Liver (tissue), 9 donors: ENCODE data around the gene POLN. TPM values are rescaled to one million over a fixed set of nuclear protein-coding genes. Genes with fewer than 3 reads are reported as not detected.

ENCODE experiments used
- DNase-seq: peaks from one replicate; pipeline ENCODE4 v3.0.0-alpha.2; 2017; ENCODE audit warnings: low spot score
- H3K27ac ChIP-seq, 2 donors: one replicate each; pipeline ENCODE4 v1.7.0; 2013; ENCODE audit warnings: inconsistent platforms in 2 of 2, low read length in 2 of 2, control low read depth in 1 of 2, low read depth in 1 of 2, mild to moderate bottlenecking in 1 of 2
- H3K27me3 ChIP-seq, 4 donors: one replicate each; pipeline versions ENCODE4 v1.6.1 to v1.7.0; 2013; ENCODE audit warnings: low read length in 3 of 4, inconsistent platforms in 1 of 4, mild to moderate bottlenecking in 1 of 4, moderate library complexity in 1 of 4; ENCODE audit not compliant: control insufficient read depth in 4 of 4, insufficient read depth in 4 of 4
- H3K36me3 ChIP-seq, 4 donors: one replicate each; pipeline versions ENCODE4 v1.6.1 to v1.7.0; 2013; ENCODE audit warnings: low read length in 3 of 4, mild to moderate bottlenecking in 3 of 4, low read depth in 1 of 4, moderate library complexity in 1 of 4; ENCODE audit not compliant: control insufficient read depth in 4 of 4, insufficient read depth in 3 of 4
- H3K4me1 ChIP-seq, 4 donors: one replicate each; pipeline versions ENCODE4 v1.6.1 to v1.7.0; 2013; ENCODE audit warnings: low read length in 3 of 4, mild to moderate bottlenecking in 3 of 4, moderate library complexity in 1 of 4; ENCODE audit not compliant: control insufficient read depth in 4 of 4, insufficient read depth in 4 of 4
- H3K4me3 ChIP-seq, 3 donors: one replicate each; pipeline versions ENCODE4 v1.6.1 to v1.7.0; 2013; ENCODE audit warnings: low read length in 3 of 3, control low read depth in 1 of 3, low read depth in 1 of 3, mild to moderate bottlenecking in 1 of 3
- H3K9ac ChIP-seq, 2 donors: one replicate each; pipeline ENCODE4 v1.7.0; 2013; ENCODE audit warnings: low read length in 2 of 2, mild to moderate bottlenecking in 2 of 2, moderate library complexity in 2 of 2, control low read depth in 1 of 2, low read depth in 1 of 2
- H3K9me3 ChIP-seq, 4 donors: one replicate each; pipeline versions ENCODE4 v1.6.1 to v1.7.0; 2013; ENCODE audit warnings: low read length in 3 of 4; ENCODE audit not compliant: control insufficient read depth in 4 of 4
- EGR1 ChIP-seq, 2 donors: IDR thresholded peaks; 2 replicates each; pipeline ENCODE4 v1.6.1; 2016 to 2018; ENCODE audit warnings: antibody characterized with exemption in 2 of 2, low read depth in 2 of 2
- FOXA1 ChIP-seq: IDR thresholded peaks from 2 replicates; pipeline ENCODE4 v1.6.1; 2016; ENCODE audit warnings: antibody characterized with exemption
- FOXA2 ChIP-seq: IDR thresholded peaks from 2 replicates; pipeline ENCODE4 v1.6.1; 2016; ENCODE audit warnings: antibody characterized with exemption
- GABPA ChIP-seq, 2 donors: IDR thresholded peaks in 1 of 2; conservative IDR thresholded peaks in 1 of 2; 2 replicates each; pipeline ENCODE4 v1.6.1; 2016; ENCODE audit warnings: antibody characterized with exemption in 2 of 2, mild to moderate bottlenecking in 1 of 2, moderate library complexity in 1 of 2
- HNF4A ChIP-seq, 2 donors: conservative IDR thresholded peaks; 2 replicates each; pipeline ENCODE4 v1.6.1; 2016; ENCODE audit warnings: antibody characterized with exemption in 2 of 2, mild to moderate bottlenecking in 2 of 2
- HNF4G ChIP-seq: IDR thresholded peaks from 2 replicates; pipeline ENCODE4 v1.6.1; 2016; ENCODE audit warnings: antibody characterized with exemption
- JUND ChIP-seq, 2 donors: IDR thresholded peaks; 2 replicates each; pipeline ENCODE4 v1.6.1; 2016; ENCODE audit warnings: antibody characterized with exemption in 2 of 2
- NR2F2 ChIP-seq: IDR thresholded peaks from 2 replicates; pipeline ENCODE4 v1.6.1; 2016; ENCODE audit warnings: antibody characterized with exemption
- RAD21 ChIP-seq, 2 donors: IDR thresholded peaks; 2 replicates each; pipeline ENCODE4 v1.6.1; 2016; ENCODE audit warnings: antibody characterized with exemption in 2 of 2, mild to moderate bottlenecking in 2 of 2
- RXRA ChIP-seq, 2 donors: IDR thresholded peaks; 2 replicates each; pipeline ENCODE4 v1.6.1; 2017 to 2018; ENCODE audit warnings: antibody characterized with exemption in 2 of 2, mild to moderate bottlenecking in 1 of 2
- SP1 ChIP-seq: IDR thresholded peaks from 2 replicates; pipeline ENCODE4 v1.6.1; 2018; ENCODE audit warnings: antibody characterized with exemption, mild to moderate bottlenecking
- TAF1 ChIP-seq: conservative IDR thresholded peaks from 2 replicates; pipeline ENCODE4 v1.6.1; 2016; ENCODE audit warnings: antibody characterized with exemption, mild to moderate bottlenecking
- YY1 ChIP-seq: IDR thresholded peaks from 2 replicates; pipeline ENCODE4 v1.6.1; 2016; ENCODE audit warnings: antibody characterized with exemption, mild to moderate bottlenecking
- WGBS: extraction: QIAGEN DNeasy Blood & Tissue Kit; methylation state at CpG from one replicate; pipeline ENCODE4 v1.1.7; 2013; 5-methylcytosine and 5-hydroxymethylcytosine counted together
- polyA plus RNA-seq, 2 donors: library from polyadenylated mRNA; stranded (reverse) in 1 of 2; unstranded in 1 of 2; fragments of 200-250 nt in 1 of 2; fragments of >200 nt in 1 of 2; fragmentation: Nextera tagmentation in 1 of 2; extraction: Ambion mirVana in 1 of 2; gene quantifications; one replicate each; pipeline versions ENCODE4 v1.2.1 to v1.2.3, GENCODE V29; 2013 to 2015
- total RNA-seq, 2 donors: library from RNA; depleted of rRNA; stranded (reverse); fragments of >200 nt; gene quantifications; one replicate each; pipeline ENCODE4 v1.2.3, GENCODE V29; 2014
- TF ChIP-seq, protein P1 (sequence below): IDR thresholded peaks from 2 replicates; pipeline ENCODE4 v1.6.1; 2016; ENCODE audit warnings: antibody characterized with exemption
- TF ChIP-seq, protein P2 (sequence below): IDR thresholded peaks from 2 replicates; pipeline ENCODE4 v1.6.1; 2016; ENCODE audit warnings: antibody characterized with exemption
- TF ChIP-seq, protein P3 (sequence below): IDR thresholded peaks from 2 replicates; pipeline ENCODE4 v1.6.1; 2016; ENCODE audit warnings: antibody characterized with exemption, mild to moderate bottlenecking
- TF ChIP-seq, protein P4 (sequence below): fragments of 150-350 bp; IDR thresholded peaks from 2 replicates; pipeline ENCODE4 v1.5.1; 2017; ENCODE audit warnings: improper control_type of control experiment, low read depth, low read length; ENCODE audit not compliant: missing input control
- donor health status: healthy.
- donor health status: healthy.
- donor health status: healthy.
- donor health status: healthy.
- donor health status: healthy.

Gene POLN
- total and polyA plus RNA-seq, 4 donors: 0.44 to 2.3 (median 1.4) TPM

DNA sequence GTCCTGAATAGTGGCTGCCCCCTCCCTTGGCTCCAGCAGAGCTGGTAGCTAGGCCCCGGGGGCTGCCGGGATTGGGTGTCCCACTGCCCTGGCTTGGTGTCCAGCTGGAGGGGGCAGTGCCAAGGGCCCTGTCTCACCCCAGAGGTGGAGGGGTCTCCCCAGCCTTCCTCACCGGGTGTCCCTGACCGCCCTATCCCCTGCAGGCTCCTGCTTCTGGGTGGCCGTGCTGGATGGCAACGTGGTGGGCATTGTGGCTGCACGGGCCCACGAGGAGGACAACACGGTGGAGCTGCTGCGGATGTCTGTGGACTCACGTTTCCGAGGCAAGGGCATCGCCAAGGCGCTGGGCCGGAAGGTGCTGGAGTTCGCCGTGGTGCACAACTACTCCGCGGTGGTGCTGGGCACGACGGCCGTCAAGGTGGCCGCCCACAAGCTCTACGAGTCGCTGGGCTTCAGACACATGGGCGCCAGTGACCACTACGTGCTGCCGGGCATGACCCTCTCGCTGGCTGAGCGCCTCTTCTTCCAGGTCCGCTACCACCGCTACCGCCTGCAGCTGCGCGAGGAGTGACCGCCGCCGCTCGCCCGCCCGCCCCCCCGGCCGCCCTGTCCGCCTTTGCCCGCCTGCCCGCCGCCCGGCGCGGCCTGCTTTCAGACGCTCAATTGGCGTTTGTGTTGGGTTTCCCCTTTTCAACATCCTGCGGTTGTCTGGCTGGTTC lies 178.2 kb downstream of the POLN start:
- no peak for DNase-seq
- Histone ChIP-seq H3K27ac (no peak overlapping the region), H3K27me3 (peaks cover 0 to 14% (median 0%) of the 10 kb centered on the region in 4 donors), H3K36me3 (no peaks in the 10 kb centered on the region), H3K4me1 (peaks cover 0 to 13% (median 4%) of the 10 kb centered on the region in 4 donors), H3K4me3 (no peak overlapping the region), H3K9me3 (no peaks in the 10 kb centered on the region), H3K9ac (no peak overlapping the region)
- TF ChIP-seq JUND (IDR thresholded peaks at IDR 0.05) (no peak), GABPA (IDR thresholded peaks at IDR 0.05 in 1 of 2, conservative IDR thresholded peaks at IDR 0.05 in 1 of 2) (no peak), RAD21 (IDR thresholded peaks at IDR 0.05) (no peak), EGR1 (IDR thresholded peaks at IDR 0.05; ENCODE audit: low read depth in 2 of 2) (no peak)
- TF ChIP-seq, protein P1, sequence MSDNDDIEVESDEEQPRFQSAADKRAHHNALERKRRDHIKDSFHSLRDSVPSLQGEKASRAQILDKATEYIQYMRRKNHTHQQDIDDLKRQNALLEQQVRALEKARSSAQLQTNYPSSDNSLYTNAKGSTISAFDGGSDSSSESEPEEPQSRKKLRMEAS: no peak
- WGBS: 96% methylated on average over 53 of the region's 53 CpGs

DNA sequence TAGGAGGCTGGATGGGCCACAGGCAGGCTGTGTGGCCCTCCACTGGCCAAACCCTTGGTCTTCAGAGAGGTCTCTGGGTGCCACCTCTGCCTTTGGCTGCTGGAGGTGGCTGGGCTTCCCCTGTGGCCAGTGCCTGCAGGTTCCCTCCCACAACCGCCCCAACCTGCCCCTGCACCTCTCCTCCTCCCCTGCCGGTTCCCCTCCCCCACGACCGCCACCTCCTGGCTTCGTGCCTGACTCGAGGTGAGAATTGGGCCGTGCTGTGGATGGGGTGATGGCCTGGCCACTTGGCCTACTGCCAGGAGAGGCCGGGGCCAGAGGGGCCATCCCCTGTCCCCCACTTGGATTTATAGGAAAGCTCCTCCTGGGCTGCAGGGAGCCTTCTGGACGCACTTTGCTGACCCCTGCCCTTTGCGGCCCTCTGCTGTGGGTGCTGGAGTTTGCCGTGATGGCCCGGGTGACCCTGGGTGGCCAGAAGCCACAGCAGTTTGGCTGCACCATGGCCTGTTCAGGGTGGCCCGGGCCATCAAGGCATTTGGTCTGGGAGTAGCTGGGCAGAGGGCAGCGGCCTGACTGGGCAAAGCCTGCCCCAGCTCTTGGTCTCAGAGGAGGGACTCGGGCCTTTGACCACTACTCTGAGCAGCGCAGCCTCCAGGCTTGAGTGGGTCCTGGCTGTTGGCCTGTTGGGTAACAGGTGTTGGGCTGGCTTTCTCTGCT lies 179.0 kb downstream of the POLN start:
- no peak for DNase-seq
- TF ChIP-seq EGR1 (IDR thresholded peaks at IDR 0.05; ENCODE audit: low read depth in 2 of 2) (no peak), HNF4G (no peak), FOXA1 (no peak), NR2F2 (no peak), HNF4A (conservative IDR thresholded peaks at IDR 0.05) (no peak), RXRA (IDR thresholded peaks at IDR 0.05) (no peak), SP1 (no peak), GABPA (IDR thresholded peaks at IDR 0.05 in 1 of 2, conservative IDR thresholded peaks at IDR 0.05 in 1 of 2) (no peak), TAF1 (no peak)
- TF ChIP-seq, protein P2, sequence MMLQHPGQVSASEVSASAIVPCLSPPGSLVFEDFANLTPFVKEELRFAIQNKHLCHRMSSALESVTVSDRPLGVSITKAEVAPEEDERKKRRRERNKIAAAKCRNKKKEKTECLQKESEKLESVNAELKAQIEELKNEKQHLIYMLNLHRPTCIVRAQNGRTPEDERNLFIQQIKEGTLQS: no peak
- Histone ChIP-seq H3K4me1 (peaks cover 0 to 16% (median 7%) of the 10 kb centered on the region in 4 donors), H3K27me3 (peaks cover 0 to 14% (median under 1%) of the 10 kb centered on the region in 4 donors), H3K9ac (no peak overlapping the region), H3K4me3 (no peak overlapping the region), H3K36me3 (no peaks in the 10 kb centered on the region), H3K9me3 (no peaks in the 10 kb centered on the region), H3K27ac (no peak overlapping the region)
- 68% methylated on average over 16 of the region's 16 CpGs for WGBS

DNA sequence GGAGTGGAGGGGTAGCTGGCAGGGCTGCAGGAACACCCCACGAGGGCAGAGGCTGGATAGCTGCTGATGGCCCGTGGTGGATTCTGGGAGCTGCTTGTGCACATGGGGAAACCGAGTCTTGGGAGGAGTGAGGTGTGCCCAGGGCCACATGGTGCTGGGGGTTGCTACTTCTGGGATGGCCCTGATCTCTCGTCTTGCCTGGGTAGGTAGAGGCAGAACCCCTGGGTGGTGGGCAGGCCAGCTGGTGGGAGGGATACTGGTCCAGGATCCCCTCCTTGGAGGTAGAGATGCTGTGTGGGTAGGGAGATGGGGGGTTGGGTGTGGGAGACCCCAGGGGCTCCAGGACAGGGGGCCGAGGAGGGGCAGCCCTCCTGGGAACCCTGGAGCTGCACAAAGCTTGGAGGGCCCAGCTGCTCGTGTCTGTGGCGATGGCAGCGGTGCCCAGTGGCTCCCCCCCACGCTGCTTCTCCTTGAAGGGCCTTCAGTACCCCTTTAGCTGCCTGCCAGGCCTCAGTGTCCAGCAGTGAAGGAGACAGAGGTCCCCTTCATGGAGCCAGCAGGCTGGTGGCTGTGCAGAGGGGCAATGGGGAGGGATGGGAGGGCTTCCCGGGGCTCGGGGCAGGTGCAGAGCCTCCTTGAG lies 179.6 kb downstream of the POLN start:
- Histone ChIP-seq H3K27me3 (peaks cover 0 to 14% (median 4%) of the 10 kb centered on the region in 4 donors), H3K9ac (no peak overlapping the region), H3K36me3 (no peaks in the 10 kb centered on the region), H3K4me3 (no peak overlapping the region), H3K9me3 (no peaks in the 10 kb centered on the region), H3K4me1 (peaks cover 0 to 16% (median 7%) of the 10 kb centered on the region in 4 donors), H3K27ac (no peak overlapping the region)
- DNase-seq: no peak
- WGBS: 91% methylated on average over 11 of the region's 11 CpGs
- TF ChIP-seq TAF1 (no peak), GABPA (IDR thresholded peaks at IDR 0.05 in 1 of 2, conservative IDR thresholded peaks at IDR 0.05 in 1 of 2) (no peak), HNF4A (conservative IDR thresholded peaks at IDR 0.05) (no peak), RAD21 (IDR thresholded peaks at IDR 0.05) (no peak), FOXA2 (no peak), NR2F2 (no peak), JUND (IDR thresholded peaks at IDR 0.05) (no peak), HNF4G (no peak), EGR1 (IDR thresholded peaks at IDR 0.05; ENCODE audit: low read depth in 2 of 2) (no peak), YY1 (no peak)
- TF ChIP-seq, protein P3, sequence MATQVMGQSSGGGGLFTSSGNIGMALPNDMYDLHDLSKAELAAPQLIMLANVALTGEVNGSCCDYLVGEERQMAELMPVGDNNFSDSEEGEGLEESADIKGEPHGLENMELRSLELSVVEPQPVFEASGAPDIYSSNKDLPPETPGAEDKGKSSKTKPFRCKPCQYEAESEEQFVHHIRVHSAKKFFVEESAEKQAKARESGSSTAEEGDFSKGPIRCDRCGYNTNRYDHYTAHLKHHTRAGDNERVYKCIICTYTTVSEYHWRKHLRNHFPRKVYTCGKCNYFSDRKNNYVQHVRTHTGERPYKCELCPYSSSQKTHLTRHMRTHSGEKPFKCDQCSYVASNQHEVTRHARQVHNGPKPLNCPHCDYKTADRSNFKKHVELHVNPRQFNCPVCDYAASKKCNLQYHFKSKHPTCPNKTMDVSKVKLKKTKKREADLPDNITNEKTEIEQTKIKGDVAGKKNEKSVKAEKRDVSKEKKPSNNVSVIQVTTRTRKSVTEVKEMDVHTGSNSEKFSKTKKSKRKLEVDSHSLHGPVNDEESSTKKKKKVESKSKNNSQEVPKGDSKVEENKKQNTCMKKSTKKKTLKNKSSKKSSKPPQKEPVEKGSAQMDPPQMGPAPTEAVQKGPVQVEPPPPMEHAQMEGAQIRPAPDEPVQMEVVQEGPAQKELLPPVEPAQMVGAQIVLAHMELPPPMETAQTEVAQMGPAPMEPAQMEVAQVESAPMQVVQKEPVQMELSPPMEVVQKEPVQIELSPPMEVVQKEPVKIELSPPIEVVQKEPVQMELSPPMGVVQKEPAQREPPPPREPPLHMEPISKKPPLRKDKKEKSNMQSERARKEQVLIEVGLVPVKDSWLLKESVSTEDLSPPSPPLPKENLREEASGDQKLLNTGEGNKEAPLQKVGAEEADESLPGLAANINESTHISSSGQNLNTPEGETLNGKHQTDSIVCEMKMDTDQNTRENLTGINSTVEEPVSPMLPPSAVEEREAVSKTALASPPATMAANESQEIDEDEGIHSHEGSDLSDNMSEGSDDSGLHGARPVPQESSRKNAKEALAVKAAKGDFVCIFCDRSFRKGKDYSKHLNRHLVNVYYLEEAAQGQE: no peak
- TF ChIP-seq, protein P2: no peak
- TF ChIP-seq, protein P4, sequence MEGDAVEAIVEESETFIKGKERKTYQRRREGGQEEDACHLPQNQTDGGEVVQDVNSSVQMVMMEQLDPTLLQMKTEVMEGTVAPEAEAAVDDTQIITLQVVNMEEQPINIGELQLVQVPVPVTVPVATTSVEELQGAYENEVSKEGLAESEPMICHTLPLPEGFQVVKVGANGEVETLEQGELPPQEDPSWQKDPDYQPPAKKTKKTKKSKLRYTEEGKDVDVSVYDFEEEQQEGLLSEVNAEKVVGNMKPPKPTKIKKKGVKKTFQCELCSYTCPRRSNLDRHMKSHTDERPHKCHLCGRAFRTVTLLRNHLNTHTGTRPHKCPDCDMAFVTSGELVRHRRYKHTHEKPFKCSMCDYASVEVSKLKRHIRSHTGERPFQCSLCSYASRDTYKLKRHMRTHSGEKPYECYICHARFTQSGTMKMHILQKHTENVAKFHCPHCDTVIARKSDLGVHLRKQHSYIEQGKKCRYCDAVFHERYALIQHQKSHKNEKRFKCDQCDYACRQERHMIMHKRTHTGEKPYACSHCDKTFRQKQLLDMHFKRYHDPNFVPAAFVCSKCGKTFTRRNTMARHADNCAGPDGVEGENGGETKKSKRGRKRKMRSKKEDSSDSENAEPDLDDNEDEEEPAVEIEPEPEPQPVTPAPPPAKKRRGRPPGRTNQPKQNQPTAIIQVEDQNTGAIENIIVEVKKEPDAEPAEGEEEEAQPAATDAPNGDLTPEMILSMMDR: no peak
